H1 (cell line): ENCODE data around the gene CAMTA1. TPM values are rescaled to one million over a fixed set of nuclear protein-coding genes. Genes with fewer than 3 reads are reported as not detected.

Experiments
- CTCF ChIA-PET: fragments of 300-600 bp; sonication (Branson Sonifier 250); formaldehyde crosslinking; loops from one replicate; lab custom pipeline; 2021; ENCODE audit not compliant: partially characterized antibody; lab: Charles Lee
- POLR2A ChIA-PET: fragments of 300-600 bp; sonication (Branson Sonifier 250); formaldehyde crosslinking; loops from one replicate; lab custom pipeline; 2021; ENCODE audit warnings: inconsistent platforms; ENCODE audit not compliant: partially characterized antibody; lab: Charles Lee
- DNase-seq, 2 experiments: peaks; one replicate each; pipeline versions ENCODE4 v3.0.0 to v3.0.0-alpha.2; 2010 to 2022; ENCODE audit warnings: low spot score in 2 of 2, low read depth in 1 of 2, mixed read lengths in 1 of 2
- FAIRE-seq: peaks from 2 replicates; lab custom pipeline; 2011; peaks lifted over from hg19 to GRCh38; lab: Jason Lieb, UNC
- H2AFZ ChIP-seq: 2 replicates; pipeline ENCODE4 v1.8.1; 2012; ENCODE audit warnings: low read length, inconsistent platforms
- H2AK5ac ChIP-seq: 2 replicates; pipeline ENCODE4 v1.6.1; 2013; ENCODE audit warnings: low read depth, low read length
- H2BK120ac ChIP-seq: replicated peaks from 2 replicates; pipeline ENCODE3; 2013; ENCODE audit warnings: low read depth, low read length, inconsistent platforms
- H2BK12ac ChIP-seq: 2 replicates; pipeline ENCODE4 v1.6.1; 2013; ENCODE audit warnings: low read depth, low read length
- H2BK15ac ChIP-seq: 2 replicates; pipeline ENCODE4 v1.6.1; 2013; ENCODE audit warnings: low read length
- H2BK20ac ChIP-seq: 2 replicates; pipeline ENCODE4 v1.6.1; 2013; ENCODE audit warnings: low read length
- H2BK5ac ChIP-seq: 2 replicates; pipeline ENCODE4 v1.6.1; 2013; ENCODE audit warnings: low read depth, low read length
- H3K14ac ChIP-seq: 2 replicates; pipeline ENCODE4 v1.6.1; 2013; ENCODE audit warnings: inconsistent platforms; ENCODE audit not compliant: insufficient read length
- H3K18ac ChIP-seq: 2 replicates; pipeline ENCODE4 v1.6.1; 2013; ENCODE audit warnings: low read length; ENCODE audit errors: extremely low read depth
- H3K23ac ChIP-seq: 2 replicates; pipeline ENCODE4 v1.6.1; 2013; ENCODE audit warnings: inconsistent platforms; ENCODE audit not compliant: insufficient read length
- H3K23me2 ChIP-seq: 2 replicates; pipeline ENCODE4 v1.6.1; 2013; ENCODE audit warnings: low read depth, low read length
- H3K27ac ChIP-seq: 2 replicates; pipeline ENCODE4 v1.6.1; 2011; ENCODE audit warnings: low read depth, low read length, inconsistent platforms
- H3K27me3 ChIP-seq, 4 experiments: replicated peaks in 1 of 4; 1 replicate in 1 of 4; 2 replicates in 3 of 4; pipeline versions ENCODE4 v1.6.1 to v1.8.1; 2011 to 2013; ENCODE audit warnings: low read length in 3 of 4, mild to moderate bottlenecking in 3 of 4, inconsistent platforms in 2 of 4, mixed read lengths in 2 of 4, moderate library complexity in 1 of 4; ENCODE audit not compliant: control insufficient read depth in 3 of 4, insufficient read depth in 3 of 4; ENCODE audit errors: extremely low read depth in 1 of 4
- H3K36me3 ChIP-seq, 4 experiments: 2 replicates each; pipeline versions ENCODE4 v1.6.1 to v1.8.1; 2011 to 2013; ENCODE audit warnings: mild to moderate bottlenecking in 4 of 4, low read length in 3 of 4, moderate library complexity in 2 of 4, control low read depth in 1 of 4, inconsistent platforms in 1 of 4; ENCODE audit not compliant: insufficient read depth in 4 of 4, control insufficient read depth in 2 of 4
- H3K4ac ChIP-seq: replicated peaks from 2 replicates; pipeline ENCODE3; 2013; ENCODE audit warnings: low read length, low read depth, mixed read lengths, inconsistent platforms; ENCODE audit not compliant: insufficient read length
- H3K4me1 ChIP-seq, 4 experiments: replicated peaks in 1 of 4; 1 replicate in 1 of 4; 2 replicates in 3 of 4; pipeline versions ENCODE4 v1.6.1 to v1.8.1; 2011 to 2013; ENCODE audit warnings: low read length in 3 of 4, inconsistent platforms in 2 of 4, mixed read lengths in 1 of 4; ENCODE audit not compliant: insufficient read depth in 4 of 4, control insufficient read depth in 3 of 4
- H3K4me2 ChIP-seq, 2 experiments: 2 replicates each; pipeline versions ENCODE4 v1.6.1 to v1.8.1; 2011 to 2013; ENCODE audit warnings: low read depth in 2 of 2, low read length in 2 of 2, control low read depth in 1 of 2, inconsistent platforms in 1 of 2, mild to moderate bottlenecking in 1 of 2; ENCODE audit not compliant: insufficient read depth in 1 of 2
- H3K4me3 ChIP-seq, 4 experiments: fragments of 200-600, 300-600 bp in 1 of 4; sonication (generic), shearing (Covaris generic), sonication (Bioruptor Twin) in 1 of 4; 2 replicates each; pipeline versions ENCODE4 v1.5.1 to v1.8.1; 2011 to 2016; ENCODE audit warnings: low read length in 4 of 4, low read depth in 3 of 4, control low read depth in 2 of 4, inconsistent platforms in 2 of 4, mild to moderate bottlenecking in 2 of 4, mixed read lengths in 1 of 4, moderate library complexity in 1 of 4; ENCODE audit not compliant: insufficient read depth in 2 of 4; ENCODE audit errors: extremely low read depth in 1 of 4
- H3K56ac ChIP-seq: replicated peaks from 2 replicates; pipeline ENCODE3; 2013; ENCODE audit warnings: low read depth, mild to moderate bottlenecking, mixed read lengths, low read length, inconsistent platforms; ENCODE audit not compliant: insufficient read length
- H3K79me1 ChIP-seq: 2 replicates; pipeline ENCODE4 v1.6.1; 2013; ENCODE audit warnings: low read depth, low read length, control low read depth
- H3K79me2 ChIP-seq, 2 experiments: 2 replicates each; pipeline versions ENCODE4 v1.6.1 to v1.8.1; 2012 to 2013; ENCODE audit warnings: low read length in 2 of 2, mild to moderate bottlenecking in 2 of 2, inconsistent platforms in 1 of 2; ENCODE audit not compliant: insufficient read depth in 2 of 2, control insufficient read depth in 1 of 2
- H3K9ac ChIP-seq, 4 experiments: replicated peaks in 1 of 4; 1 replicate in 1 of 4; 2 replicates in 3 of 4; pipeline versions ENCODE4 v1.6.1 to v1.8.1; 2011 to 2013; ENCODE audit warnings: low read depth in 3 of 4, low read length in 3 of 4, control low read depth in 2 of 4, mild to moderate bottlenecking in 2 of 4, moderate library complexity in 2 of 4, inconsistent platforms in 1 of 4; ENCODE audit errors: extremely low read depth in 1 of 4
- H3K9me3 ChIP-seq, 2 experiments: 2 replicates each; pipeline versions ENCODE4 v1.6.1 to v1.8.1; 2012 to 2013; ENCODE audit warnings: mild to moderate bottlenecking in 2 of 2, moderate library complexity in 2 of 2, control low read depth in 1 of 2, inconsistent platforms in 1 of 2, low read depth in 1 of 2, low read length in 1 of 2, mixed read lengths in 1 of 2; ENCODE audit not compliant: insufficient read depth in 2 of 2
- H4K20me1 ChIP-seq, 2 experiments: replicated peaks in 1 of 2; 2 replicates each; pipeline versions ENCODE3 to v1.8.1; 2011 to 2013; ENCODE audit warnings: inconsistent platforms in 2 of 2, low read length in 2 of 2, mild to moderate bottlenecking in 1 of 2; ENCODE audit not compliant: insufficient read depth in 2 of 2, control insufficient read depth in 1 of 2
- H4K5ac ChIP-seq: 2 replicates; pipeline ENCODE4 v1.6.1; 2013; ENCODE audit warnings: low read length, low read depth, mixed read lengths, inconsistent platforms; ENCODE audit not compliant: insufficient read length
- H4K8ac ChIP-seq: 2 replicates; pipeline ENCODE4 v1.8.0; 2013; ENCODE audit warnings: mild to moderate bottlenecking, moderate library complexity, low read length, inconsistent platforms; ENCODE audit not compliant: insufficient read depth; ENCODE audit errors: extremely low read depth
- H4K91ac ChIP-seq: replicated peaks from 2 replicates; pipeline ENCODE3; 2013; ENCODE audit warnings: low read length, mixed read lengths, inconsistent platforms; ENCODE audit not compliant: insufficient read length
- ATF3 ChIP-seq: IDR thresholded peaks from 2 replicates; pipeline ENCODE4 v1.6.1; 2011; ENCODE audit warnings: low read depth, mild to moderate bottlenecking, low read length; ENCODE audit not compliant: insufficient read depth
- EP300 ChIP-seq, 2 experiments: IDR thresholded peaks; 1 replicate in 1 of 2; 2 replicates in 1 of 2; pipeline ENCODE4 v1.6.1; 2011 to 2012; ENCODE audit warnings: low read depth in 2 of 2, low read length in 2 of 2, mild to moderate bottlenecking in 2 of 2, borderline replicate concordance in 1 of 2, inconsistent platforms in 1 of 2, moderate library complexity in 1 of 2
- KDM1A ChIP-seq: fragments of 200-600, 300-600 bp; sonication (generic); IDR thresholded peaks from 2 replicates; pipeline ENCODE4 v1.7.1; 2016; ENCODE audit warnings: mild to moderate bottlenecking, low read length, borderline replicate concordance
- SIN3A ChIP-seq, 2 experiments: IDR thresholded peaks in 1 of 2; conservative IDR thresholded peaks in 1 of 2; 2 replicates each; pipeline ENCODE4 v1.6.1; 2011 to 2012; ENCODE audit warnings: low read length in 2 of 2, improper control_type of control experiment in 1 of 2, low read depth in 1 of 2, mild to moderate bottlenecking in 1 of 2
- USF2 ChIP-seq: IDR thresholded peaks from 2 replicates; pipeline ENCODE4 v1.6.1; 2011; ENCODE audit warnings: low read length, improper control_type of control experiment
- ZNF274 ChIP-seq: IDR thresholded peaks from 2 replicates; pipeline ENCODE4 v1.7.0; 2012; ENCODE audit warnings: low read length, borderline replicate concordance; ENCODE audit errors: extremely low read depth
- WGBS, 2 experiments: shearing (Covaris generic) in 1 of 2; methylation state at CpG; one replicate each; pipeline versions ENCODE4 v1.1.6 to v1.1.7; 2013 to 2015; ENCODE audit warnings: low lambda C conversion rate in 2 of 2, mixed read lengths in 2 of 2, inconsistent platforms in 1 of 2, low coverage in 1 of 2, missing lambda C conversion rate in 1 of 2; ENCODE audit not compliant: insufficient replicate concordance in 2 of 2, insufficient coverage in 1 of 2, insufficient read length in 1 of 2; ENCODE audit errors: extremely low coverage in 1 of 2, missing lambda C conversion rate in 1 of 2; 5-methylcytosine and 5-hydroxymethylcytosine counted together
- polyA plus RNA-seq, 7 experiments: library from polyadenylated mRNA; depleted of rRNA in 3 of 7; stranded (reverse) in 5 of 7; unstranded in 2 of 7; fragments of >200 nt in 5 of 7; fragments of 200-250 nt in 2 of 7; gene quantifications; 1 replicate in 5 of 7; 2 replicates in 1 of 7; 4 replicates in 1 of 7; pipeline versions ENCODE4 v1.2.1 to v1.2.3, GENCODE V29; 2011 to 2013; ENCODE audit warnings: missing spikeins in 2 of 7, mixed read lengths in 2 of 7
- total RNA-seq: library from RNA; stranded (reverse); fragmentation: NEBNext Ultra II Directional; extraction: Animal tissue kit (Norgen Biotek cat#: 25700); gene quantifications from 2 replicates; pipeline ENCODE4 v1.2.1, GENCODE V29; 2021

CAMTA1 gene
- total and polyA plus RNA-seq, 2 of the 8 experiments (the other 6 are each of a cell fraction or from before 2014, with no cell fraction given) = 65.0 to 119 TPM

GRCh38 chr1:6909401-6909800 is 124.1 kb downstream of the CAMTA1 start:
- H3K56ac ChIP-seq = no peak overlapping the region

More at GRCh38 chr1:6909401-6909800, 124.1 kb downstream of the CAMTA1 start:
- Histone ChIP-seq H2BK12ac (no peak overlapping the region), H3K14ac (no peak overlapping the region), H3K27ac (no peak overlapping the region), H2BK5ac (no peak overlapping the region), H4K5ac (no peak overlapping the region), H2BK15ac (no peak overlapping the region), H3K27me3 (no peaks in the 10 kb centered on the region), H3K23ac (no peak overlapping the region)
- CTCF ChIA-PET = interaction anchor here (1.0 to 2.5 kb wide), 2 partner anchors 20 to 315 kb away, joined by 6 read pairs; no protein-coding TSS in a partner anchor
- FAIRE-seq (no peak), DNase-seq (no peak)
- no peak for TF ChIP-seq ZNF274
- no peak for TF ChIP-seq KDM1A
- no peak for TF ChIP-seq EP300 (IDR thresholded peaks at IDR 0.05; ENCODE audit: borderline replicate concordance in 1 of 2, low read depth in 2 of 2, low read length in 2 of 2)
- no peak for TF ChIP-seq ATF3
- no peak for TF ChIP-seq SIN3A (conservative IDR thresholded peaks at IDR 0.05 in 1 of 2, IDR thresholded peaks at IDR 0.05 in 1 of 2; ENCODE audit: low read depth in 1 of 2, low read length in 2 of 2)
- TF ChIP-seq USF2 = no peak
- TF ChIP-seq, all 59 proteins: peak for 0
- H3K36me3 ChIP-seq = no peaks in the 10 kb centered on the region
- no peak overlapping the region for H3K4me2 ChIP-seq
- H2BK120ac ChIP-seq = no peak overlapping the region
- no peaks in the 10 kb centered on the region for H3K79me1 ChIP-seq
- no peak overlapping the region for H2AK5ac ChIP-seq
- POLR2A ChIA-PET = interaction anchor here (1.4 to 1.6 kb wide), 2 partner anchors 8 to 16 kb away, joined by 3 read pairs; no protein-coding TSS in a partner anchor
- 91% methylated on average over 5 of the region's 5 CpGs; no CpG with 5 or more reads in 1 of the 2 experiments for WGBS, 2 experiments
- H3K18ac ChIP-seq = no peak overlapping the region
- H3K9me3 ChIP-seq = no peaks in the 10 kb centered on the region
- H3K4ac ChIP-seq = no peak overlapping the region
- H2AFZ ChIP-seq = no peak overlapping the region
- no peaks in the 10 kb centered on the region for H3K79me2 ChIP-seq
- no peak overlapping the region; the same call in 1 of the 2 replicates for H4K8ac ChIP-seq
- H4K91ac ChIP-seq = no peak overlapping the region
- H4K20me1 ChIP-seq = no peaks in the 10 kb centered on the region
- no peak overlapping the region for H3K9ac ChIP-seq
- H2BK20ac ChIP-seq = no peak overlapping the region
- no peak overlapping the region for H3K4me3 ChIP-seq
- peaks cover 9 to 26% (median 16%) of the 10 kb centered on the region in 4 experiments for H3K4me1 ChIP-seq
- H3K23me2 ChIP-seq = no peaks in the 10 kb centered on the region
